SIG-M5 treated with dmso at 0.1 percent for 504 hours (cell line): ENCODE data around the gene DCK.

Experiments used
- DNase-seq: peaks from one replicate; lab custom pipeline; 2025; ENCODE audit not compliant: unreplicated experiment; lab: John Stamatoyannopoulos, UW

The DCK gene

DNA sequence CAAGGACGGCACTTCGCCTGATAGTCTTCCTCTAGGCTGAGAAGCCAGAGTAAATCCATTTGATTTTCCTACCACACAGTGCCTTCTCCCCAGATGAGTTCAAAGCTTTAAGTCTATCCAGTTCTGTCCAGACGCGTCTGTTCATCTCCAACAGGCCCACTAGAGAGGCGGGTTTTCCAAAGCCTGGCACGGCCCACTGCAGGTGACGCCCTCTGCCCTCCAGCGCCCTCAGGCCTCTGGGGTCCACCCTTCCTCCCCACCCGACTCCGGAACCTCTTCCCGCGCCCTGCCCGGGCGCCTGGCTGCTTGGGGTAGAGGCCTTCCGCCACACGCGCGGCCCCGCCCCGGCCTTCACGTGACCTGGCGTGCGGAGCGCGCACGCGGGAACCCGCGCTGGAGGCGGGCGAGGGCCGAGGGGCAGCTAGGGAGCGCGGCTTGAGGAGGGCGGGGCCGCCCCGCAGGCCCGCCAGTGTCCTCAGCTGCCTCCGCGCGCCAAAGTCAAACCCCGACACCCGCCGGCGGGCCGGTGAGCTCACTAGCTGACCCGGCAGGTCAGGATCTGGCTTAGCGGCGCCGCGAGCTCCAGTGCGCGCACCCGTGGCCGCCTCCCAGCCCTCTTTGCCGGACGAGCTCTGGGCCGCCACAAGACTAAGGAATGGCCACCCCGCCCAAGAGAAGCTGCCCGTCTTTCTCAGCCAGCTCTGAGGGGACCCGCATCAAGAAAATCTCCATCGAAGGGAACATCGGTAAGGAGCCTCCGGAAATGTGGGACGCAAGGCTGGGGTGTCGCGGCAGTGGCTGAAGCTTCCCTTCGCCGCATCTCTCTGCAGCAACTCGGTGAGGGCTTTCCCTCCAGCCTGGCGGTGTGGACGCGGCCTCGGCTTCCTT, at the start of gene DCK:
DCK (plus strand) TSS at position 469 of the 888 bp plus-strand sequence; CDS start at position 656, 187 bp downstream.
- peak; percentile 70 for DNase-seq

DNA sequence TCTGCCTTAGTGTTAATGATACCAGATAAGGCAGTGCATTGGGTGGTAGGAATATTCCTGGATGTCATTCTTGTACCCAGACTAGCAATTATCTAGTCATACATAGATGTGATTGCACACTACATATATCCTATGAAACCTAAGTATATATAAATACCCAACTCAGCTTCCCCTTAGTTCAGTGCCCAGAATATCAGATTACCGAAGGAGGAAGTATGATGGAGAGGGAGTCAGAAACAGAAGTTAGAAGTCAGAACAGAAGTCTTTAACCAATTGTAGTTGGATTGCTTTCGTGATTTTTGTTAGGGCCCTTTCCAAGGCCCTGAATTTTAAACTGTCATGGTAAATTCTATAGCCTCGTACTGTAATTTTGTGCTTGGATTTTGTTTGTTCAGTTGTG, 48.4 kb upstream of the DCK start:
- DNase-seq: peak; percentile 92

DNA sequence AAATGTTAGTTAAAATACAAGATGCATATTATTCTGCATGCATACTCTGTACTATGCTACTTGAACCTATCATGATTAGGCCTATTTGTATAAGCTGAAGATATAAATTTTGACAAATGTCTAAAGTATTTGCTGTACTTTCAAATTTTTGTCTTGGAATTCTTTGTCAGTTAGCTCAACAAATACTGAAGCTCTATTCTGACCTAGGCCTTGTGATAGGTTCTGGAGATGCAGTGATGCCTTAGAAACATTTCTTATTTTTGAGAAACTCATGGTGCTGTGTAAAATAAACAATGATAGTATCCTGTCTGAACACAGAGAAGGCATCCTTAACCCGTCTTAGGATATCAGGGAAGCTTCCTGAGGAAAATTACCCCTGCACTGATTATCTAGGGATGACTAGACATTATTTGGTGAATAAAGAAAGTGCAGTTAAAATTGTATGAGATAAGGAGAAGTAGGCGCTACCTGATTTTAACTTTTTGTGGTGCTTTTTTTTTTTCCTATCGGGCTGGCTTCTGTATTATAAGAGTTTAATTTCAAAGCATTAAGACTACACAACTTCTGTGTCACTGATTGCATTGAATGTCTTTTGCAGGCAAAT, 47.9 kb upstream of the DCK start:
- no peak for DNase-seq

DNA sequence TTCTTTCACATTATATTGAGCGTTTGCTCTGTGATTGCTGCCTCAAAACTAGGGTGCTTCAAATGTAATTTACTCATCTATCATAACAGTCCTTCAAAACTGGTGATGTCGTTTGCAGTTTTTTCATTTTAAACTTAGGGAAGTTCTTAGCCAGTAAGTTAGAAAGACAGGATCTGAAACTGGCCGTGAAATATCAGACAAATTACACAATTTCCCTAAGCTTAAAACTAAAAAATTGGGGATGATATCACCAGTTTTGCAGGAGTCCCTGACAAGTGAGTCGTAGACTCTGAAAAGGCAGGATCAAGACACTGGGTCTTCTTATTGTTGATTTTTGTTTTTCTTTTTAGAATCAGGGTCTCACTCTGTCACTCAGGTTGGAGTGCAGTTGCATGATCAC, 46.5 kb upstream of the DCK start:
- peak; percentile 60 for DNase-seq

DNA sequence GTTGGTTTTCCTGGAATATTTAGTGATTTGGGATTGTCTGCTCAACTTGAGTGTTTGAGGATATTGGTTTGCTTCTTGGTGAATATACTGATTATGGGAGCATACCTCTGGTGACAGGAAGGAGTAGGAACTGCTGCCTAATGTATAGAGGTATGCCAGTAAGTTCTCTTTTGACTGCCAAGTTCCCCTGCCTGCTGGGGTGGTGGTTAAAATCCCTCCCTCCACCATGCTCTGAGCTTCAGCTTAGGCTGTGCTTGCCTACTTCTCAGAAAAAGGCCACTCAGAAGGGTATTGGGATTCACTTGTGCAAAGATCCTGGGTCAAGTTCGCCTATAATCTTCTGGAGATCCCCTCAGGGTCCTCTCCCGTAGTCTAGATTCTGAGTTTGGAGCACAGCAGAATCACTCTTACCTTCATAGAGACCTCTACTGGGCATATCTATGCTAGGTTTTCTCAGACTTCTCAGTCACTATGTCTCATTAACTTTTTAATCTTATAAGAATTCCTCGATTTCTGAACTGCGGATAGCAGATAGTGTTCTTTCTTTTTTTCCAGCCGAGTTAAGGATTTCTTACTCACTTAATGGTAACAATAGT, 44.7 kb upstream of the DCK start:
- peak; percentile 11 for DNase-seq

DNA sequence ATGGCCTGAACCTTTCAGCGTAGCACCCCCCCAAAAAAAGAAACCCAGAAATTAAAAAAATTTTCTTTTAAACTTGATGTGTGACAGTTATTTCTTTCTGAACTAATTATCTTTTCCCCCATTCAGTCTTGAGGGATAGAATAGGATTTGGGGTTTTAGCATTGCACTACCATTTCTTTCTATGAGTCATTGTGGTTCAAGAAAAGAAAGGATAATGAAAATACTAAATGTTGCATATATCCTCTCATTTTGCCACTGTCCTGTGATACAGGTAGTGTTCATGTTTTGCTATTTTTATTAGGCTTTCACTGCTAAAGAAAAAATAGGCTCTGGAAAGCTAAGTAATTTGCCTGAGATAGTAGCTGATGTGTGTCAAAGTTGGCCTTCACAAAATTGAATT, 39.4 kb upstream of the DCK start:
- DNase-seq: peak; percentile 47

DNA sequence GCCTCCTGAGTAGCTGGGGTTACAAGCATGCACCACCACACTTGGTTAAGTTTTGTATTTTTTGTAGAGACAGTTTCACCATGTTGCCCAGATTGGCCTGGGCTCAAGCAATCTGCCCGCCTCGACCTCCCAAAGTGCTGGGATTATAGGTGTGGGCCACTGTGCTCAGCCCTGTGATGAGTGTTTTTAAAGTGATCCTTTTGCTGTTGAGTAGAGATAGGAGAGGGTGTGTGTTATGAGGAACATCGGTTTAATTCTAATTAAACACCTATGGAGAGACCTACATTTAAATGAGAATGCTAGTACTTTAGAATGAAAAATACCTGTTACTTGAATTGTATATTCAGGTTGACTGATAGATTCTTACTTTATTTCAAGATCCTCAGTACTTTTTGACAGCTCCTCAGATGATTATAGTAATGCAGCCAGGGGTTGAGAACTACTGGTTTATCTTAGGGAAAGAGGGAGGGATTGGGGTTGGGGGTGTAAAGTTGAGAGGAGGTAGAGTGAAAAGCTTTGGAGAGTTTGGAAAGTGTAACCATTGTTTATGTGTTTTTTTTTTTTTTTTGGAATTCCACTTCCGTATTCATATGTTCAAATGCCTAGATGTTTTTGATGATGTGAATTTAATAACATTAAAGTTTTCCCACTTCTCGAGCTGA, 36.8 kb upstream of the DCK start:
- no peak for DNase-seq

DNA sequence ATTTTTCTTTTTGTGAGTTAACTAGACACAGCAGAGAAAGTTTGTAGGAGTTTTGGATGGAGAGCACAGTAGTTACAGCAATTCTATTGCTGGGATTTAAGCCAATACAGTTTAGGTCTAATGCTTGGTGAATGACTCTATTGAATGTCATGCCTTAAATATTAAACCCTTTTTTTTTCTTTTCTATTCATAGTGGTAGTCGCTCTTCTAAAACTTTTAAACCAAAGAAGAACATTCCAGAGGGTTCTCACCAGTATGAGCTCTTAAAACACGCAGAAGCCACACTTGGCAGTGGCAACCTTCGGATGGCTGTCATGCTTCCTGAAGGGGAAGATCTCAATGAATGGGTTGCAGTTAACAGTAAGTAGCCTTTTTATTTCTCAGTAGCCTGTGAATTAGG, 34.8 kb upstream of the DCK start:
- DNase-seq: no peak

DNA sequence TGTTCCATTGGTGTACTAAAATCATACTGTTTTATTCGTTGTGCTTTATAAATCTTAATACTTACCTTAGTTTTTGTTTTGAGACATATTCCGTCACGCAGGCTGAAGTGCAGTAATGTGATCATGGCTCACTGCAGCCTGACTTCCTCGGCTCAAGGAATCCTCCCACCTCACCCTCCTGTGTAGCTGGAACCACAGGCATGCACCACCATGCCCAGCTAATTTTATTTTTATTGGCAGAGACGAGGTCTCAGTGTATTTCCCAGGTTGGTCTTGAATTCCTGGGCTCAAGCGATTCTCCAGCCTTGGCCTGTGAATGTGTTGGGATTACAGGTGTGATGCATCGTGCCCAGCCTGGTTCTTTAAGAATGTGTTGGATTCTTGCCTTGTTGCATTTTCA, 24.4 kb upstream of the DCK start:
- no peak for DNase-seq

DNA sequence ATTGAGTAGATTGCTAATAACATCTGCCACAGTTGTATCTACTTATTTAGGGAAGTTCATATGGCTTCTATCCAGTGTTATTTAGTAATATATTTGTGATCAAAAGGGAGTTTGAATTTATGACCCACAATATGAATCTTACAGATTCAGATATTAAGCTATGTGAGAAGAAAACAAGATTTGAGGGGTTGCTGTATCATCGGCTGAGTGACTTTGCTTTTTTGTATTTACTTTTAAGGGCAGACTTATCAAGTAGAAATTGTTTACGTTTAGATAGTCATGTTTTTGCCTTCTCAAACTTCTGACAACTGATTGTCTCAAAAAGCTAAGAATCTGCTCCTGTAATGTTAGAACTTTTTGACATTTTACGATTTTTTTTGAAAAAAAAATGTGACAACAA, 17.2 kb upstream of the DCK start:
- no peak for DNase-seq

DNA sequence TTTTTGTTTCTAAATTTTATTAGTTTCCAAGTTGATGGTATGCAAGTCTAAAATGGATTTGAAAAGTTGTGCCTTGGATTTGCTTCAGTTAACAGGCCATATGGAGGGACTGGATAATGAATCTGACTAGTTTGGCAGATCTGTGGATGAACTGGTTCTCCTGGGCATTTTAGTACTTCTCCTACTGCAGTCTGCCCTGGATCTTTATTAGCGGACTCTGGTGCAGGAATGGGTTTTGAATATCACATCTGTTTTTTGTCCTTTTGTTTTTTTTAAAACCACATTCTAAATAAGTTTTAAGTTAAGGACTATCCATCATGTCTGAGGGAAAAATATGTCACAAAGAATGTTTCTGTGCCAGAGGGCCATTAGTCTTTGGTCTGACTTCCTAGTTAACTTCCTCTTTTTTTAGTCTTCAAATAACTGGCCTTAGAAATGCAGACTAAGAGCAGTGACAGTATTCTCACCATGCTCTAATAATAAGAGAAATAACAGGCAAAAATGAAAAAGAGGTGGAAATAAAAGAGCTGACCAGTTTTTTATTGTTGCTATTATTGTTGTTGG, 13.9 kb upstream of the DCK start:
- peak; percentile 55 for DNase-seq

DNA sequence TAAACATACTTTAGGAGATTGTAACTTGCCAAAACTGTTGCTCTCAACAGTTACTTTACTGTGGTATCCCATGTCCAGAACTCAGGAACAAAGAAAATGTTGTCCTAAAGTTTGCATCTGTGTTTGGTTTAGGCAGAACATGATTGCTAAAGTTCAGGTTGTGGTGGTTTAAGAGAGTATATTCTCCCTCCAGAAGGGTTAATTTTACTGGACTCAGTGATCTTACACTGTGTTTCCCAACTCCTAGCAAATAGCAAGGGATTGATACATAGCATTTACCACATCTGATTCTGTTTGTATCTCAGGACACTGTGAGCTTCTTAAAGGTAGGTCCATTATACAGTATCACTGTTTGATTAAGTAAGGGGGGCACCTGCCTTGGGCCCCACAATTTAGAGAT, 13.3 kb upstream of the DCK start:
- DNase-seq: no peak

DNA sequence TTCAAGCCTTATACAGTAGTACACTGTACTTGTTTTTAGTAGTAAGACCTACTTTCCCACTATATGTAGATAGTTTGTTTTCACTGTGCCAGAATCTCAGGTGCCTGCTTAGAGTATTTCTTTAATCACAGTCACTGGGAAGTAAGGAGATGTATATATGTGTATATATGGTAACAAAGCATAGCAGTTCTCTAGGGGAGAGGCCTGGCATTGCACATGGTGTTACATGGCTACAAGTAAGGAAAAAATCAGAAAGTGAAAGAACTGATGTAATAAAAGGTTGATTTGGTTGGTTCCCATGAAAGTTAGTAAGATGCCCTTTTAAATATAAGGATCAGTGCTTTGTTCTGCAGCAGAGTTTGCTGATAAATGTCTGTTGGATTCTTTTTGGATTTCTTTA, 9.3 kb upstream of the DCK start:
- no peak for DNase-seq

DNA sequence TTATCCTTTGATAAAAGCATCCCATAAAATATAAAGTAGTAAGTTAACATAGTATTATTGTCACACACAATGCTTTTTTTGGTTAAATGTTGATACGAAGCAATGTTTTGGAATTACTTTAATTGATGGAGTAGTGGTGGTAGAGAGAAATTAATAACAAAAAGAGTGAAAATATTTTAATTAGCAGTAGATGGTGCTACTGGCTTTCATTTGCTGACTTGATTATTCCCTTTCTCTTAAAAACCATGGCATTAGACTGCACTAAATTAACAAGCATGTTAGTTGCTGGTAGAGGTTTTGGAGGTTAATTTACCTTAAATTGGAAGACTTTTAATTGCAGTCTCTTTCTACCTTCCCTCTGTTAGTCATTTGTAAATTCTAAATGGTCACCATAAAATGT, 8.9 kb upstream of the DCK start:
- DNase-seq: no peak

DNA sequence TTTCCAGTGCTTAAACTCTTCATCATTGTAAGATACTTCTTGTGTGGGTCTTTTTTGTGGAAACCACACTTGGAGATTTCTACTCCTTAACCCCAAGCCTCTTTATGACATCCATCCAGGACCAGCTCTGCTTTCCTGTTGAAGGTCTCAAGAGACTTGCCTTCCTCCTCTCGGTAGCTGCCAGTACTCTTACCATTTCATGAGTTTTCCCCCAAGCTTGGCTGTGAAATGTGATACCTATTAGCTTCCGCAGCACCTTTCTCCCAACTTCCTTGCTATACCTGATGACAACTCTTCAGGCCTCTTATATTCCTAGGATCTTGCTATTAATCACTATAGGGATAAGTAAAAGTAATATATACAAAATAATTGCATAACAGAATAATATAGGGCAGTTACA, 1.9 kb upstream of the DCK start:
- no peak for DNase-seq

DNA sequence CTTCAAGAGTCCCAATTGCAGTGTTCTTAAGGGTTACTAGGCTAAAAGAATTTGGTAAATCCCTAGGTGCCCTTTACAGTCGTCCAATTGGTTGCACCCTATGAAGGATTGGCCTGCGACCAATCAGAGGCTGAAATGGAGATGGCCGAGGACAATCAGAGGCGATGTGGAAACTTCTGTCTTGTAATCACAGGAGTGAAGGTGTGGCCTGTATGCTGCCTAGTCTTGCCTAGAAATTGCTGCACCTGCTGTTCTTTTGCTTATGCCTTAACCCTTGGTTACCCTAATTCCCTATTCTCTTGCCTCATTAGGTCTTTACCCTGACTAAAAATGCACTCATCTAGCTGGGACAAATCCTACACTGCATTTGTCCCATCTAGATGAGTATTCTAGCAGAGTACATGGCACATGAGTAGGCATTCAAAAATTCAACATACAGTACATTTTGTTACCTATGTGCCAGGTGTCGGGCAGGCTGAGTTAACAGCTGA, 1.0 kb upstream of the DCK start:
- DNase-seq: peak; percentile 9

DNA sequence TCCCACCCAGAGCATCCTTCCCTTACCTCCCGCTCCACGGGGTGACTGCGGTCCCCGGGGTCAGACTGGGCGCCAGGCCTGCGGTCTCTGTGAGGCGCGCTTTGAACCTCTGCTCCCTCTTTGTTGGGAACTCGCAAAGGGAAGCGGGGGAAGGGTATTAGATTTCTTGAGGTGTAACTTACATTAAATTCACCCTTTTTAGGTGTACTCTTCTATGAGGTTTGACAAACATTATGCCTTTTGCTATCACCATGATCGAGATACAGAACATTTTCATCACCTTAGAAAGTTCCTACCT, 569 bp downstream of the DCK start:
- DNase-seq: no peak

DNA sequence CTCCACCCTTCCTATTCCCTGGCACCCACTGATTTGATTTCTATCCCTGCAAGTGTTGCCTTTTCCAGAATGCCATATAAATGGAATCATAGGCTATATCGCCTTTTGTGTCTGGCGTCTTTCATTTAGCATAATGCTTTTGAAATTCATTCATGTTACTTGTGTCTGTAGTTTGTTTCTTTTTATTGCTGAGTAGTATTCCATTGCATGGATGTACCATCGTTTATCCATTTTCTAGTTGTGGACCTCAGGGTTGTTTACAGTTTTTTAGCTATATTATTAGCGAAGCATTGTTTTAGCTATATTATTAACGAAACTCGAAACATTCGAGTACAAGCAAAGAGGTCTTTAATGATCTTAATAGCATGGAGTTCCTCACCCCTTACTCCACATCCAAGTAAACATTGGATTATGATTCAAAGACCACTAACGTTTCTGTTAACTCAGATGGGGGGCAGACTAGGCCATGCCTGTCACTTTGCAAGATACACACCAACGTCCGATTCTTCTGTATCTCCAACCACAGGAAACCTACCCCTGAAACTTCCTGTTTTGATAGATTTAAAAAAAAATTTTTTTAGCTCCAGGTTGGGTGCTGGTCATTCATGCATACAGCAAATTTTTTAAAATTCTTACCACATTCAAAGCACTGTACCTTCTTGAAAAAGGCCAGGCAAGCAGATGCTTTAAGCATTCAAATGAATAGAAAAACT, 1.1 kb downstream of the DCK start:
- peak; percentile 60 for DNase-seq

DNA sequence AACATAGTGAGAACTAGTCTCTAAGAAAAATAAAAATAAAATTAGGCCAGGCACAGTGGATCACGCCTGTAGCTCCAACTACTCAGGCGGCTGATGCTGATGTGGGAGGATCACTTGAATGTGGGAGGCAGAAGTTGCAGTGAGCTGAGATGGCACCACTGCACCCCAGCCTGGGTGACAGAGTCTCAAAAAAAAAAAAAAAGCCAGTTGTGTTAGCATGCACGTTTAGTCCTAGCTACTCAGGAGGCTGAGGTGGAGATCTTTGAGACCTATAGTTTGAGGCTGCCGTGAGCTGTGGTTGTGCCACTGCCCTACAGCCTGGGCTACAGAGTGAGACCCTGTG, 2.5 kb downstream of the DCK start:
- DNase-seq: peak; percentile 11

DNA sequence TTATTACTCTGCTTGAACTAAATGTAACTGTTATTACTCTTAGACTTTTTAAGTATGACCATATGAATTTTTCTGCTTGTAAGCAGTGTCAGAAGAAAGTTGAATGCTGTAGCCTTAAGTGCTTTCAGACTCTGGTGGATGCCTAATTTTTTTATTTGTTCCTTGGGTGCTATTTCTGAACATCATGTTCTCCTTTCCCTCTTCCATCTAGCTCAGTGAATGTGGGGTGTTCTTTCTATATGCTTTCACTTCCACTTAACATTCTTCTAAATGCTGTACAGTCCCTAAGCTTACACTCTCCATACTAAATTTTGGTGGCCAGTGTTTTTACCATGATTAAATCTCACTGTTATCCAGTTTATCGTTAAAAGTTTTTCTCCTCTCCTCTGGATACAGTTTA, 3.6 kb downstream of the DCK start:
- DNase-seq: peak; percentile 57

DNA sequence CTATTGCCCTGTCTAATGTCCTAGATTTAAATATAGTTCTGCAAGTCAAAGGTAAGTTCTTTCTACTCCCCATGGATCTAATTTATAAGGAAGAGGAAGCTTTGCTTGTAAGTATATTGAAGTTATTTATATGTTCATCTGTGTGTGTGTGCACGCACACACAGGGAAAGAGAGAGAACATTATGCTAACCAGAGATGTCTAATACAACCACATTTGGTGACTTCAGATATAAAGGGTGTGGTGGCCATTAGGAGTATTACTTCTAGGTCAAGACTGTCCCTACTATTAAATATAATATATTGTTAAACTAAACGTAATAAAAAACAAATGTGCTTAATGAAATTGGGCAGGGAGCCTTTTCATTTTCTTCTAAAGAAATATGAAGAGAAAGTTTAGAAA, 4.1 kb downstream of the DCK start:
- DNase-seq: no peak
